ENCODE results near the gene GNB4.

Gene GNB4

GRCh38 chr3:179454887-179455286 is 3.6 kb upstream of the GNB4 start:
- TF ChIP-seq TAF1 (IDR thresholded peaks at IDR 0.05; ENCODE audit: borderline replicate concordance, insufficient read depth, low read length), result no peak
- no peak for TF ChIP-seq SIN3A (IDR thresholded peaks at IDR 0.05; ENCODE audit: borderline replicate concordance, insufficient read depth, low read length)
- no peak for TF ChIP-seq POLR2AphosphoS5 (IDR thresholded peaks at IDR 0.05; ENCODE audit: low read depth, low read length)
- no peak for TF ChIP-seq FOXP2 (optimal IDR thresholded peaks at IDR 0.05; ENCODE audit: borderline replicate concordance, extremely low read depth, extremely low read length, insufficient read depth)
- TF ChIP-seq REST (IDR thresholded peaks at IDR 0.05; ENCODE audit: insufficient read depth in 1 of 2, low read depth in 2 of 2, low read length in 2 of 2), result no peak

DNA sequence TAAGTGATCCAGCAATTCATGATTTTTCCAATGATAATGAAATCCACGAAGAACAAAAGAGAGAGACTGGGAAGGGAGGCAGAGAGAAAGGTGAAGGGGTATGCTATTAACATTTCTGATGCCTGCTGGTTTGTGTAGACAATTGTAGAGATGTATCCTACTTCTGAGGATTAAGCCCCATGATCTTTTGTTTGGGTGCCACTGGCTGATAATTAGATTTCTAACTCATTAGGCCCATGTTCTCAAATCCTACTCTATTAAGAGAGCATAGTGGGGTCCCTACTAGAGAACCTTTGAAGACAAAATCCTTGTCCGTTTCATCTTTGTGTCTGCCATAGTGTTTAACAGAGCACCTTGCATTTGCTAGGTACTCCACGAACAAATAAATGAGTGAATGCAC is 2.7 kb upstream of the GNB4 start:
- no peak for TF ChIP-seq REST (IDR thresholded peaks at IDR 0.05; ENCODE audit: insufficient read depth in 1 of 2, low read depth in 2 of 2, low read length in 2 of 2)
- no peak for TF ChIP-seq TAF1 (IDR thresholded peaks at IDR 0.05; ENCODE audit: borderline replicate concordance, insufficient read depth, low read length)
- TF ChIP-seq SIN3A (IDR thresholded peaks at IDR 0.05; ENCODE audit: borderline replicate concordance, insufficient read depth, low read length), result no peak
- no peak for TF ChIP-seq POLR2AphosphoS5 (IDR thresholded peaks at IDR 0.05; ENCODE audit: low read depth, low read length)
- TF ChIP-seq FOXP2 (optimal IDR thresholded peaks at IDR 0.05; ENCODE audit: borderline replicate concordance, extremely low read depth, extremely low read length, insufficient read depth), result no peak

- TF ChIP-seq FOXP2 (optimal IDR thresholded peaks at IDR 0.05; ENCODE audit: borderline replicate concordance, extremely low read depth, extremely low read length, insufficient read depth) (no peak), SIN3A (IDR thresholded peaks at IDR 0.05; ENCODE audit: borderline replicate concordance, insufficient read depth, low read length) (no peak), TAF1 (IDR thresholded peaks at IDR 0.05; ENCODE audit: borderline replicate concordance, insufficient read depth, low read length) (no peak), REST (IDR thresholded peaks at IDR 0.05; ENCODE audit: insufficient read depth in 1 of 2, low read depth in 2 of 2, low read length in 2 of 2) (no peak), POLR2AphosphoS5 (IDR thresholded peaks at IDR 0.05; ENCODE audit: low read depth, low read length) (no peak)
Observed at GRCh38 chr3:179452872-179453271, 1.6 kb upstream of the GNB4 start.

GRCh38 chr3:179452176-179452564 is 900 bp upstream of the GNB4 start:
- TF ChIP-seq POLR2AphosphoS5 (IDR thresholded peaks at IDR 0.05; ENCODE audit: low read depth, low read length) (no peak), SIN3A (IDR thresholded peaks at IDR 0.05; ENCODE audit: borderline replicate concordance, insufficient read depth, low read length) (no peak), FOXP2 (optimal IDR thresholded peaks at IDR 0.05; ENCODE audit: borderline replicate concordance, extremely low read depth, extremely low read length, insufficient read depth) (no peak), REST (IDR thresholded peaks at IDR 0.05; ENCODE audit: insufficient read depth in 1 of 2, low read depth in 2 of 2, low read length in 2 of 2) (no peak), TAF1 (IDR thresholded peaks at IDR 0.05; ENCODE audit: borderline replicate concordance, insufficient read depth, low read length) (no peak)

- TF ChIP-seq TAF1 (IDR thresholded peaks at IDR 0.05; ENCODE audit: borderline replicate concordance, insufficient read depth, low read length), result no peak
- TF ChIP-seq SIN3A (IDR thresholded peaks at IDR 0.05; ENCODE audit: borderline replicate concordance, insufficient read depth, low read length), result no peak
- no peak for TF ChIP-seq POLR2AphosphoS5 (IDR thresholded peaks at IDR 0.05; ENCODE audit: low read depth, low read length)
- no peak for TF ChIP-seq REST (IDR thresholded peaks at IDR 0.05; ENCODE audit: insufficient read depth in 1 of 2, low read depth in 2 of 2, low read length in 2 of 2)
- no peak for TF ChIP-seq FOXP2 (optimal IDR thresholded peaks at IDR 0.05; ENCODE audit: borderline replicate concordance, extremely low read depth, extremely low read length, insufficient read depth)
Observed at GRCh38 chr3:179450901-179451264, 387 bp downstream of the GNB4 start.
